ENCODE results near the gene ANKH.

DNA sequence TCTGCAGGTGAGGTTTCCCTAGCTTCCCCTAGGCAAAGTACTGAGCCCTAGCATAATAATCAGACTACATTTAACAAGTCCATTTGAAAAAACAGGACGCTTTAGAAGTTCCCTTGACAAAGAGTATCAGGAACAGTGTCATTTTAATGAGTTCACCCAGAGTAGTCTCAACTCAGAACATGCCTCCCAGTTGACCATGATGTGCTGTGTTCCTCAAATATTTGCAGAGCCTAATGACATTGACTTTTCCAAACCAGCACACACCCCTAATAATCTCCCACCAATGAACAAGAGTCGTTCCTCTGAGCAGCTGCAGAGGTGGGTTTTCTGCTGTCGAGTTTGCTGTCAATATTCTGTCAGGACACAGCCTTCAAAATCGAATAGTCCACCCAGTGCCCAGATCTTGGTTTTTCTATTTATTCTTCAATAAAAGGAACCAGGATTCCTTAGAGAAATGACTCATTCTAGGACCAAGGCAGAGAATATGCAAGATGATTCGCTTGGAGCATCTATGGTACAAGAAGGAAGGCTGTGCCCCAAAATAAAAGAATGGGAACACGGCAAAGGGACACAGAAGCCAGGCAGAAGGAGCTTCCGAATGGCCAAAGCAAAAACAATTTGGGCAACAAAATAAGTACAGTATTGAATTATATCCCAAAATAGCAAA lies 149.5 kb downstream of the ANKH start:
- TF ChIP-seq NR1H2 (CRISPR knock-in tag; IDR thresholded peaks at IDR 0.05; ENCODE audit: borderline replicate concordance, low read depth) (no peak), RAD51 (IDR thresholded peaks at IDR 0.05; ENCODE audit: borderline replicate concordance) (no peak), ZNF761 (CRISPR knock-in tag; conservative IDR thresholded peaks at IDR 0.05) (no peak)
- TF ChIP-seq, protein P1, sequence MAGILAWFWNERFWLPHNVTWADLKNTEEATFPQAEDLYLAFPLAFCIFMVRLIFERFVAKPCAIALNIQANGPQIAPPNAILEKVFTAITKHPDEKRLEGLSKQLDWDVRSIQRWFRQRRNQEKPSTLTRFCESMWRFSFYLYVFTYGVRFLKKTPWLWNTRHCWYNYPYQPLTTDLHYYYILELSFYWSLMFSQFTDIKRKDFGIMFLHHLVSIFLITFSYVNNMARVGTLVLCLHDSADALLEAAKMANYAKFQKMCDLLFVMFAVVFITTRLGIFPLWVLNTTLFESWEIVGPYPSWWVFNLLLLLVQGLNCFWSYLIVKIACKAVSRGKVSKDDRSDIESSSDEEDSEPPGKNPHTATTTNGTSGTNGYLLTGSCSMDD (CRISPR knock-in tag; IDR thresholded peaks at IDR 0.05): no peak
